ENCODE results near the gene RRAD. TPM values are rescaled to one million over a fixed set of nuclear protein-coding genes. Genes with fewer than 3 reads are reported as not detected.

RRAD gene
- total RNA-seq, 1 experiment from 2014 or later = not detected

- Histone ChIP-seq H3K9me2 (replicated peaks; ENCODE audit: insufficient read depth, low read length) (no peaks in the 10 kb centered on the region), H3K4me2 (ENCODE audit: low read depth, low read length, poor library complexity, severe bottlenecking) (no peak overlapping the region), H3K79me2 (ENCODE audit: low read length) (peaks cover 8% of the 10 kb centered on the region), H3K4me1 (ENCODE audit: low read length) (peaks cover 17% of the 10 kb centered on the region), H3K36me3 (ENCODE audit: insufficient read depth, low read length) (0 out of 2 replicates have a peak, but pooled peaks cover 9% of the 10 kb centered on the region), H3K27ac (ENCODE audit: low read length) (no peak overlapping the region), H2AFZ (ENCODE audit: low read length) (no peak overlapping the region), H3K4me3 (ENCODE audit: low read length) (no peak overlapping the region), H3K9me3 (ENCODE audit: low read length) (no peaks in the 10 kb centered on the region), H3K27me3 (ENCODE audit: low read length) (no peaks in the 10 kb centered on the region), H4K20me1 (ENCODE audit: insufficient read depth, low read depth, low read length) (0 out of 2 replicates have a peak, but pooled peaks cover 4% of the 10 kb centered on the region), H3K9ac (ENCODE audit: low read length) (no peak overlapping the region)
- no peak for DNase-seq
Observed at GRCh38 chr16:66927918-66928649, 2.7 kb upstream of the RRAD start.

GRCh38 chr16:66926961-66927436, 1.7 kb upstream of the RRAD start:
- Histone ChIP-seq H3K4me3 (ENCODE audit: low read length) (no peak overlapping the region), H3K79me2 (ENCODE audit: low read length) (no peaks in the 10 kb centered on the region), H3K9me2 (replicated peaks; ENCODE audit: insufficient read depth, low read length) (no peaks in the 10 kb centered on the region), H4K20me1 (ENCODE audit: insufficient read depth, low read depth, low read length) (no peaks in the 10 kb centered on the region), H3K4me1 (ENCODE audit: low read length) (peaks cover 8% of the 10 kb centered on the region), H3K27ac (ENCODE audit: low read length) (no peak overlapping the region), H3K36me3 (ENCODE audit: insufficient read depth, low read length) (0 out of 2 replicates have a peak, but pooled peaks cover 6% of the 10 kb centered on the region), H3K4me2 (ENCODE audit: low read depth, low read length, poor library complexity, severe bottlenecking) (no peak overlapping the region), H3K9me3 (ENCODE audit: low read length) (no peaks in the 10 kb centered on the region), H3K9ac (ENCODE audit: low read length) (no peak overlapping the region), H2AFZ (ENCODE audit: low read length) (no peak overlapping the region), H3K27me3 (ENCODE audit: low read length) (no peaks in the 10 kb centered on the region)
- DNase-seq = peak; percentile 52

GRCh38 chr16:66926171-66926947, 1.0 kb upstream of the RRAD start:
- Histone ChIP-seq H3K4me2 (ENCODE audit: low read depth, low read length, poor library complexity, severe bottlenecking) (no peak overlapping the region), H3K27ac (ENCODE audit: low read length) (no peak overlapping the region), H3K27me3 (ENCODE audit: low read length) (no peaks in the 10 kb centered on the region), H3K79me2 (ENCODE audit: low read length) (no peaks in the 10 kb centered on the region), H3K9me2 (replicated peaks; ENCODE audit: insufficient read depth, low read length) (no peaks in the 10 kb centered on the region), H3K36me3 (ENCODE audit: insufficient read depth, low read length) (no peaks in the 10 kb centered on the region), H3K9me3 (ENCODE audit: low read length) (no peaks in the 10 kb centered on the region), H2AFZ (ENCODE audit: low read length) (no peak overlapping the region), H3K4me1 (ENCODE audit: low read length) (peaks cover 8% of the 10 kb centered on the region), H3K4me3 (ENCODE audit: low read length) (no peak overlapping the region), H4K20me1 (ENCODE audit: insufficient read depth, low read depth, low read length) (no peaks in the 10 kb centered on the region), H3K9ac (ENCODE audit: low read length) (no peak overlapping the region)
- DNase-seq = no peak

GRCh38 chr16:66924527-66925321, 611 bp downstream of the RRAD start:
- Histone ChIP-seq H2AFZ (ENCODE audit: low read length) (no peak overlapping the region), H3K9me3 (ENCODE audit: low read length) (no peaks in the 10 kb centered on the region), H3K4me3 (ENCODE audit: low read length) (no peak overlapping the region), H4K20me1 (ENCODE audit: insufficient read depth, low read depth, low read length) (no peaks in the 10 kb centered on the region), H3K9ac (ENCODE audit: low read length) (no peak overlapping the region), H3K4me1 (ENCODE audit: low read length) (peaks cover 8% of the 10 kb centered on the region), H3K79me2 (ENCODE audit: low read length) (no peaks in the 10 kb centered on the region), H3K4me2 (ENCODE audit: low read depth, low read length, poor library complexity, severe bottlenecking) (no peak overlapping the region), H3K36me3 (ENCODE audit: insufficient read depth, low read length) (no peaks in the 10 kb centered on the region), H3K9me2 (replicated peaks; ENCODE audit: insufficient read depth, low read length) (no peaks in the 10 kb centered on the region), H3K27ac (ENCODE audit: low read length) (no peak overlapping the region), H3K27me3 (ENCODE audit: low read length) (no peaks in the 10 kb centered on the region)
- DNase-seq = no peak

GRCh38 chr16:66923866-66924265, 1.5 kb downstream of the RRAD start:
- Histone ChIP-seq H3K4me2 (ENCODE audit: low read depth, low read length, poor library complexity, severe bottlenecking) (no peak overlapping the region), H2AFZ (ENCODE audit: low read length) (no peak overlapping the region), H3K9me3 (ENCODE audit: low read length) (no peaks in the 10 kb centered on the region), H3K4me1 (ENCODE audit: low read length) (peaks cover 8% of the 10 kb centered on the region), H3K4me3 (ENCODE audit: low read length) (no peak overlapping the region), H3K79me2 (ENCODE audit: low read length) (no peaks in the 10 kb centered on the region), H3K9me2 (replicated peaks; ENCODE audit: insufficient read depth, low read length) (no peaks in the 10 kb centered on the region), H3K27ac (ENCODE audit: low read length) (no peak overlapping the region), H3K36me3 (ENCODE audit: insufficient read depth, low read length) (no peaks in the 10 kb centered on the region), H4K20me1 (ENCODE audit: insufficient read depth, low read depth, low read length) (no peaks in the 10 kb centered on the region), H3K27me3 (ENCODE audit: low read length) (no peaks in the 10 kb centered on the region), H3K9ac (ENCODE audit: low read length) (no peak overlapping the region)
- no peak for DNase-seq

- no peaks in the 10 kb centered on the region for H3K9me3 ChIP-seq (ENCODE audit: low read length)
- no peak overlapping the region for H3K9ac ChIP-seq (ENCODE audit: low read length)
- no peak overlapping the region for H3K4me2 ChIP-seq (ENCODE audit: low read depth, low read length, poor library complexity, severe bottlenecking)
- H3K79me2 ChIP-seq (ENCODE audit: low read length) = no peaks in the 10 kb centered on the region
- no peaks in the 10 kb centered on the region for H4K20me1 ChIP-seq (ENCODE audit: insufficient read depth, low read depth, low read length)
- H2AFZ ChIP-seq (ENCODE audit: low read length) = no peak overlapping the region
- H3K9me2 ChIP-seq (replicated peaks; ENCODE audit: insufficient read depth, low read length) = no peaks in the 10 kb centered on the region
- no peaks in the 10 kb centered on the region for H3K36me3 ChIP-seq (ENCODE audit: insufficient read depth, low read length)
- DNase-seq = no peak
- H3K4me1 ChIP-seq (ENCODE audit: low read length) = peaks cover 8% of the 10 kb centered on the region
- H3K4me3 ChIP-seq (ENCODE audit: low read length) = no peak overlapping the region
- no peak overlapping the region for H3K27ac ChIP-seq (ENCODE audit: low read length)
- no peaks in the 10 kb centered on the region for H3K27me3 ChIP-seq (ENCODE audit: low read length)
Observed at GRCh38 chr16:66923247-66923731, 2.0 kb downstream of the RRAD start.

- no peak overlapping the region for H2AFZ ChIP-seq (ENCODE audit: low read length)
- H3K9ac ChIP-seq (ENCODE audit: low read length) = no peak overlapping the region
- no peak overlapping the region for H3K4me3 ChIP-seq (ENCODE audit: low read length)
- H3K79me2 ChIP-seq (ENCODE audit: low read length) = no peaks in the 10 kb centered on the region
- H3K9me2 ChIP-seq (replicated peaks; ENCODE audit: insufficient read depth, low read length) = no peaks in the 10 kb centered on the region
- no peaks in the 10 kb centered on the region for H3K36me3 ChIP-seq (ENCODE audit: insufficient read depth, low read length)
- H3K9me3 ChIP-seq (ENCODE audit: low read length) = no peaks in the 10 kb centered on the region
- H4K20me1 ChIP-seq (ENCODE audit: insufficient read depth, low read depth, low read length) = no peaks in the 10 kb centered on the region
- no peak overlapping the region for H3K4me2 ChIP-seq (ENCODE audit: low read depth, low read length, poor library complexity, severe bottlenecking)
- DNase-seq = no peak
- peaks cover 3% of the 10 kb centered on the region for H3K4me1 ChIP-seq (ENCODE audit: low read length)
- H3K27ac ChIP-seq (ENCODE audit: low read length) = no peak overlapping the region
- H3K27me3 ChIP-seq (ENCODE audit: low read length) = no peaks in the 10 kb centered on the region
Observed at GRCh38 chr16:66921729-66922450, 3.4 kb downstream of the RRAD start.

All from Karpas-422 (cell line).